HG03378 (cell line): ENCODE data around the gene PDE9A.
"Not testable (repeated sequence)": the region's sequence is repeated elsewhere in the genome, so short reads cannot be mapped to it uniquely, and the experiment has no call there.

Source experiments
- ATAC-seq: cut with Tn5 transposase; IDR thresholded peaks from one replicate; pipeline ENCODE4 v1.9.1; 2021; ENCODE audit warnings: mild to moderate bottlenecking, moderate library complexity; ENCODE audit not compliant: unreplicated experiment

PDE9A gene

DNA sequence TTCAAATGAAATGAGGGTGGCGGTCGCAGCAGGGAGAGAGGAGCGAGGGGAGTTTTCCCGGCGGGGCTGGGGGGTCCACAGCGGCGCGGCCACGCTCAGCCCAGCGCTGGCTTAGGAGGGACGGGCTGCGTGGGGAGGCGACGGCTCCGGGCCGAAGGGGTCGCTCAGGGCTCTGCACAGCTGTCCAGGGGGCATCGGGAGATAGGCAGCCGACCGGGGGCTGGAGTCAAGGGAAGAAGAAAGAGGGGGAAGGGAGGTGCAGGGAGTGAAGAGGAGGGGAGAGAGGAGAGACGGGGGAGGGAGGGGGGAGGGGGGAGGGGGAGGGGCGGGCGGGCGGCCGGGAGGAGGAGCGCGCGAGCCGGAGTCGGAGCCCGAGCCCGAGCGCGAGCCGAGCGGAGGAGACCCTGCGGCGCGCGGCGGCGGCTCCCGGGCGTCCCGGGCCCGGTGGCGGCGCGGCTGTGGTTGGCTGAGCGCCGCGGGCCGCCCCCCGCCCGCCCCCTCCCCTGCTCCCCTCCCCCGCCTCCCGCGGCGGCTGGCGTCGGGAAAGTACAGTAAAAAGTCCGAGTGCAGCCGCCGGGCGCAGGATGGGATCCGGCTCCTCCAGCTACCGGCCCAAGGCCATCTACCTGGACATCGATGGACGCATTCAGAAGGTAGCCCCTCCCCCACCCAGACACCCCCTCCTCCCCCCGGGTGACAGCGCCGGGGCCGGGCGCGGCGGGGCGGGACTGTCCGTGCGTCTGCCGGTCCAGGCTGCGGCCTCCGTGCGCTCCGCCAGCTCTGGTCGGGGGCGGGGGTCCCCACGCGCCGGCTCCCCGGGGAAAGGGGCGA is at the start of gene PDE9A:
PDE9A (plus strand) TSS at position 391 of the 831 bp plus-strand sequence; CDS start at position 585, 194 bp downstream.
- no peak for ATAC-seq

GRCh38 chr21:42607102-42607501 is 46.3 kb upstream of the PDE9A start:
- ATAC-seq = no peak

GRCh38 chr21:42607525-42608102 is 45.8 kb upstream of the PDE9A start:
- no peak for ATAC-seq

DNA sequence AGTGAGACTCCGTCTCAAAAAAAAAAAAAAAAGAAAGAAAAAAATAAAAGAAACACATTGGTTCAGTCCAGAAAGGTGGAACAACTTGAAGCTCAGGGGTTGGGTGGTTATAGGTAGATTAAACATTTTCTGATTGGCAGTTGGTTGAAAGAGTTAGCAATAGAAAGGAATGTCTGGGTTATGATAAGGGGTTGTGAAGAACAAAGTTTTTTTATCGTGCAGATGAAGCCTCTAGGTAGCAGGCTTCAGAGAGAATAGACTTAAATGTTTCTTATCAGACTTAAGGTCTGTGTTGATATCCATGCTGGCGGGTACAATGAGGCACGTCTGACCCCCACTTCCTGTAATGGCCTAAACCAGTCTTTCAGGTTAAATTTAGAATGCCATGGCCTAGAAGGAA is 45.0 kb upstream of the PDE9A start:
- ATAC-seq = no peak

- no peak for ATAC-seq
Observed at GRCh38 chr21:42609811-42610210, 43.6 kb upstream of the PDE9A start.

DNA sequence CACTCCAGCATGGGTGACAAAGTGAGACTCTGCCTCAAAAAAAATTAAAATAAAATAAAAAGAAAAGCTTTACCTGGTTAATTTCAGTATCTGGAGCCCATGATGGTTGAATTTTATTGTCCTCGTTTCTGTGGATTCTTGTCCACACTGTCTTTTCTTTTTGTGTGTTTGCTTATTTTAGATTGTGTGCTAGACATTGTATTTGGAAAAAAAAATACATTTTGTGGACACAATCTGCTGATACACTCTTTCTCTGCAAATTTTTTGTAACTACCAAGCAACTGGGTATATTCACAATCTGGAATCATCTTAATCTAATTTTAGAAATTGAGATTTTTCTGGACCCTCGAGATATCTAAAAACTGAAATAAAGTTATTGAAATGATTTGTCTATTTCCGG is 41.6 kb upstream of the PDE9A start:
- no peak for ATAC-seq

GRCh38 chr21:42612390-42612789 is 41.0 kb upstream of the PDE9A start:
- no peak for ATAC-seq

DNA sequence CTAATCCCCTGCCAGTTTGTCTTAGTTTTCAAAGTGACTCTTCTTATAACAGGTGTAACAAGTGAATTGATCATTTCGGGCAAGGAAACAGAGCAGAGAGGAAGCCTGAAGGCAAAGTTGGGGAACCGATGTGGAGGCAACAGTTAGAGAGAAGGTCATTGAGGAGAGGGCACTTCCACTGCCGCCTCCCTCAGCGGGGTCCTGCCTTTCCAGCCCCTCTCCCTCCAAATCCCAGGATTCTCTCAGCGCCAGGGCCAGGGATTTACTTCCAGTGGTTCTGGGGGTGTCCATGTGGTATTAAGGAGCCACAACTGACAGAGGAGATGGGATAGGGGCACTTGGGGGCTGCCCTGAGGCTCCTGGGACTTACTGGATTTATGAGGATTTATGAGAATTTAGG is 39.7 kb upstream of the PDE9A start:
- no peak for ATAC-seq

GRCh38 chr21:42614396-42614795 is 39.0 kb upstream of the PDE9A start:
- ATAC-seq = no peak

DNA sequence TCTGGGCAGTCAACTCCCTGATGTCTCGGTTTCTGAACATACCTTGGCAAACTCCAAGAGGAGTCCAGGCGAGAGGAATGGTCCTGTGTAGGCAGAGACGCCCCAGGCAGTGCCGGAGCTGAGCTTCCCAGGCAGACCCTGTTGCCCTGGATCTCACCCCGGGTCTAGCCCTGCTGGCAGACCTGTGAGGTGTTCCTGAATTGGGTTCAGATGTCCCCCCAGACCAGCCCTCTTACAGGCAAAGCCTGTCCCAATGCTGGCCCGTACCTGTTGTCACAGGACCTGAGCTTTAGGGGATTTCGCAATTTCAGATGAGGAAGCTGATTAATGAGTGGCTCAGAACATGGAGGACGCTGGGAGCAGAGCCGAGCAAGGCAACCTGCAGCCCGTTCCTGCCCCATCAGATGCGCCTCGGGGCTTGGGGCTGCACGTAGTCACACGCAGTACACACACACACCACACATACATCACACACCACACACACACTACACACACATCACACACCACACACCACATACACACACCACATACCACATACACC is 38.5 kb upstream of the PDE9A start:
- ATAC-seq = no peak

- ATAC-seq = not testable (repeated sequence)
Observed at GRCh38 chr21:42615377-42615776, 38.0 kb upstream of the PDE9A start.

- no peak for ATAC-seq
Observed at GRCh38 chr21:42615924-42616323, 37.5 kb upstream of the PDE9A start.

- ATAC-seq = no peak
Observed at GRCh38 chr21:42616446-42616845, 37.0 kb upstream of the PDE9A start.

DNA sequence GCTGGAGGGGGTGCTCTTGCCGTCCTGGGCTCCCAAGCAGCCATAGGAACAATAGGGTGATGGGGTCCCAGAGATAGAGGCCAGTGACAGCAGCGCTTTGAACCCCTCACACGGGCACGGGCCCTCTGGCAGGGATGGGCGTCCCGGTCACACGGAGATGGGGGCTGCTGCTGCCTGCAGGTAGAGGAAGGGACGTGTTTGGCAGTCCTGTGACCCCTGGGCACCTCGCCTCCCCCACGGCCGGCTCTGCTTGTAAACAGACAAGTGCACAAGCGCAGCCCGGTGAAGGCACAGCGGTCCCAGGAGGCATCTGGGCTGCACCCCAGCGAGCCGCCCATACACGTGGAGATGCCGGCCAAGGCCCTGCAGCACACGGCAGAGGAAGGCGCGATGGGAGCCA is 36.5 kb upstream of the PDE9A start:
- no peak for ATAC-seq

- no peak for ATAC-seq
Observed at GRCh38 chr21:42617486-42617885, 35.9 kb upstream of the PDE9A start.

DNA sequence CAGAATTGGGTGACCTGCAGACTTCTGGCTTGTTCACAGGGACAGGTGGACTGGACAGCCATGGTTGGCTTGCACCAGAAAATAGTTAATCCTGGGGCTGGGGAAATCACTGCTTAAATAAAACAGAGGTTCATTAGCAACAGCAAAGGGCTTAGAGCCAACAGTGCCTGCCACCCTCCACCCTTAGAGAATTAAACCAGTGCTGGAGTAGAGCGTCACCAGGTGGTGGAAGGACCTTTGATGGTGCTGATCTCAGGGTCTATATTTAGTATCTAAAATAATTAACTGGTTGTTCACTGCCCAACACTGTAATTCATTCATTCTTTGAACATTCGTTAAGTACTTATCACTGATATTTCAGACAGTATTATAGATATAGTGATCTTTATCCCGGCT is 34.7 kb upstream of the PDE9A start:
- ATAC-seq = no peak

- ATAC-seq = no peak
Observed at GRCh38 chr21:42619166-42619565, 34.3 kb upstream of the PDE9A start.

- no peak for ATAC-seq
Observed at GRCh38 chr21:42619841-42620240, 33.6 kb upstream of the PDE9A start.

DNA sequence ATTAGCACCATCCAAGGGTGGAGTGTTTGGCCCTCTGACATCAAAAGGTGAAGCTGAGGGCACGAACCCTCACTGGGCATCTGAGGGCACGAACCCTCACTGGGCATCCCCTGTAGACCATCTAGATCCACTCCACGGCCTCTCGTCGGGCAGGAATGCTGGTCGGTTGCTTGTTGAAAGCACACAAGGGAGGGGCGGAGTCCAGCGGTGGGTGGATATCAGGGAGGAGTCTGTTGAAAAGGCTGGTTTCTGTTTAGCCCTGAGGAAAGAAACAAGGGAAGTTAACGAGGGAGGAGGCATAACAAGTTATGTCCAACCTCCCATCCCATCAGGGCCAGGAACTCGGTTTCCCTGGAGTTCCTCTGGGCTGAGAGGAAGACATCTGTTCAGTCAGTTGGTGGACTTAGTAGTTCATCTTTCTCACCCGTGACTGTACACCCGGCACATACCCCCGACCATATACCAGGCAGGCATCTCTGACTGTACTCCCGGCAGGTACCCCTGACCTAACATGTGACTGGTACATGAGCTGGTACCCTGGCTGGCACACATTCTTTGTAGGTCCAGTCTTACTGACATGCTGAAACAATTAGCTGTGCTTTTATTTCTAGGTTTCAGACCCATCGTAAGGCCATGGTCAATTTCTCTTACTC is 32.1 kb upstream of the PDE9A start:
- ATAC-seq = no peak

GRCh38 chr21:42621819-42622177 is 31.6 kb upstream of the PDE9A start:
- no peak for ATAC-seq

DNA sequence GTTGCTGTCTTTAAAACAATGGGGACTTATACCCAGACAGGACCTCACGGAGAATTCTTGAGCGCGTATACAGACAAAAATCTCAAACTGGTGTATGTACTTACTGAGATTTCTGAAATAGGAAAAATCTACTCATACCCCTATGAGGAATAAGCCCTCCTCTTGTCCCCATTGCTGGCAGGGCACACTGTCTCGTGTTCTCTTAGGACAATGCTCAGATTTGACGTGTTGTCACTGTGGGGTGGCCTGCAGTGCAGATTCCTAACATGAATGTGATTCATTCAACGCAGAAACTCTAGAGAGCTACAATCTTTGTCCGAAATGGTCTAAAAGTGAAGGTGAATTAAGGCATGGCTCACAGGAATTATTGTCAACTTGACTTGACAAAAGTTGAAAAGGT is 31.1 kb upstream of the PDE9A start:
- ATAC-seq = no peak

GRCh38 chr21:42623694-42624093 is 29.7 kb upstream of the PDE9A start:
- ATAC-seq = no peak
